A204.1 (cell line): ENCODE results near the gene RNU1-3.
"Not testable (repeated sequence)": the region's sequence is repeated elsewhere in the genome, so short reads cannot be mapped to it uniquely, and the experiment has no call there.

Experiments
- FAIRE-seq: peaks from 2 replicates; lab custom pipeline; 2012; peaks lifted over from hg19 to GRCh38; lab: Jason Lieb, UNC

RNU1-3 gene

GRCh38 chr1:16636551-16637195 lies 30.1 kb downstream of the RNU1-3 start:
- not testable (repeated sequence) for FAIRE-seq

DNA sequence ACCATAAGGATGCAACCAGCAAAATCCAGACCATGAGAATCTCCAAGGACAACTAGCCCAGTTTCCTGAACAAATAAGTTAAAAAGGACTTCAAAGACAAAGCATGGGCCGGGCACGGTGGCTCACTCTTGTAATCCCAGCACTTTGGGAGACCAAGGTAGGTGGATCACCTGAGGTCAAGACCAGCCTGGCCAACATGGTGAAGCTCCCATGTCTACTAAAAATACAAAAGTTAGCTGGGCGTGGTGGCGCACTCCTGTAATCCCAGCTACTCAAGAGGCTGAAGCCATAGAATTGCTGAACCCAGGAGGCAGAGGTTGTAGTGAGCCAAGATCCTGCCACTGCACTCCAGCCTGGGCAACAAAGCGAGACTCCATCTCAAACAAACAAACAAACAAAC lies 30.8 kb downstream of the RNU1-3 start:
- FAIRE-seq, result not testable (repeated sequence)

DNA sequence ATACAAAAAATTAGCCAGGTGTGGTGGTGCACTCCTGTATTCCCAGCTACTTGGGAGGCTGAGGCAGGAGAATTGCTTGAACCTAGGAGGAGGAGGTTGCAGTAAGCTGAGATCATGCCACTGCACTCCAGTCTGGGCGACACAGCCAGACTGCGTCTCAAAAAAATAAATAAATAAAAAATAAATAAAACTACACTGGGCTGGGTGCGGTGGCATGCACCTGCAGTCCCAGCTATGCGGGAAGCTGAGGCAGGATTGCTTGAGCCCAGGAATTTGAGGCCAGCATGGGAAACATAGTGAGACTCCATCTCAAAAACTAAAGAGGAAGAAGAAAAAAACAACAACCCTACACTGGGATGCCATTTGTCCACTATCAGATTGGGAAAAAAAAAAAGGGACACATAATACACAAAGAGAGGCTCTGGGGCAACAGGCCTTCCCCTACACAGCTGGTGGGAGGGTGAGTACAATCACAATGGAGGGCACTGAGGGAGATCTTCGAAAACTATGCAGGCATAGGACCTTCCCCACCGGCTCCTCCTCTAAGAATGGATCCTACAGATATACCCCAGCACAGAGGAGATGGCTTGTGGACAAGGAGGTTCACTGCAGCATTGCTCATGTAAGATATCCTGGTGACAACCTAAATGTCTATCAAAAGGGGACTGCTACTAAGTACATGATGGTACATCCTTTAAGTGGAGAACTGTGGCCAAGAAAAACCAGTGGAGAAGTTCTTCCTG lies 33.0 kb downstream of the RNU1-3 start:
- not testable (repeated sequence) for FAIRE-seq

DNA sequence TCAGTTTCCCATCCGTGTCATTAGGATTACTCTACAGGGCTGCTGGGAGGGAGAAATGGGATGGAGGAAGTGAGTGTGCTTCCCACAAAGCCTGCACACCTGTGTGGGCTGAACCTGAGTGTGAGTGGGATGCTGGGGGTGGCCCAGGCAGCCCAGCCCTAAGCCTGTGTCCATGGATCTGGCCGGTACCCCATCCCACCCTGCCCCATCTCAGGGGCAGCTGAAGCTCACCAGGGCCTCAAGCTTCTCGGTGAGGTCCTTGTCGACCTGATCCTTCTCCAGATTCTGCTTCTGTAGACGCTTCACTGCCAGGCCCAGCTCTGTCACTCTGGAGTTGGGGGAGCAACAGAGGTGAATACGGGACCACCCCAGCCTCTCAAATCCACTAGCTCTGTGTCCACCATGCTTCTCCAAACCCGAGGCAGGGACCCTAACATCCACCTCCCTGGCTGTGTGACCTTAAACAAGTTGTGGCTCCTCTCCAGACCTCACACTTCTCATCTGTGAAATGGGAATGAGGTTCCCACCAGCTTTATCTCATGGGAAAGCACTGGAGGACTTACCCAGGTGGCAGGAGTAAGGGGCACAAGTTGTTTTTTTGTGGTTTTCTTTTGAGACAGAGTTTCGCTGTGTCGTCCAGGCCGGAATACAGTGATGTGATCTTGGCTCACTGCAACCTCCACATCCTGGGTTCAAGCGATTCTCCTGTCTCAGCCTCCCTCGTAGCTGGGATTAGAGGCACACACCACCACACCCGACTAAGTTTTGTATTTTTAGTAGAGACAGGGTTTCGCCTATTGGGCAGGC lies 34.5 kb downstream of the RNU1-3 start:
- FAIRE-seq, result not testable (repeated sequence)

DNA sequence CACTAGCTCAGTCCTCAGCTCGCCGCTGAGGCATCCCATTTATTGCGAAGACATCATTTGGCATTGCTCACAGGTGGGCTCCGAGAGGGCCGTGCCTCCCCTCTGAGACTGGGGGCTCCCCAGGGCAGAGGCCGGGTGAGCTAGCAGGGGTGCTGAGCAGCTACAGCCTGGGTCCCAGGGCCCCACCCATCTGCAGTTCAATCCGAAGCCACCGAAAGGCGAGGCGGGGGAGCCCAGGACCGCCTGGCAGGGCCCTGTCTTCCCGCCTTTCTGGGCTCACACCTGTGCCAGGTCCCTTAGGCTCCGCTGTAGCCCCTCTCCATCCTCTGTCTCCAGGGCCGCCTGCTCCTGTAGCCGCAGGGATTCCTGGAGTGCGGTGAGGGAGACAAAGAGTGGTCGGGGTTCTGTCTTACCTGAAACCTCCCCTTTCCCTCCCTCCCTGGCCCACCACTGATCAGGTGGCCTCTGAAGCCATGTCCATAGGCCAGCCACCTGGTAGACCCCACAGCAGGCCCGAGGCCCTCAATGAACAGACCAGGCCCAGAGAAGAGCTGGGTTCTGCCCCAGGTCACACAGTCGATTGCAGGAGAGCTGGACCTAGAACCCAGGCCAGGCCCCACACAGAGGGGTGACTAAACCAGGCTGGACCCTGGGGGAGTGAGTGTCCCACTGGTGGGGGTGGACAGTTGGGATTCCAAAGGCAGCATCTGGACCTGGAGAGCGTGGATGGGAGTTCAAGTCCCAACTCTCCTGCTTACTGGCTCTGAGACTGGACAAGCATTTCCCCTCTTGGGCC lies 35.3 kb downstream of the RNU1-3 start:
- no peak for FAIRE-seq

GRCh38 chr1:16630661-16631247 lies 36.0 kb downstream of the RNU1-3 start:
- no peak for FAIRE-seq

GRCh38 chr1:16629916-16630530 lies 36.7 kb downstream of the RNU1-3 start:
- FAIRE-seq, result not testable (repeated sequence)

DNA sequence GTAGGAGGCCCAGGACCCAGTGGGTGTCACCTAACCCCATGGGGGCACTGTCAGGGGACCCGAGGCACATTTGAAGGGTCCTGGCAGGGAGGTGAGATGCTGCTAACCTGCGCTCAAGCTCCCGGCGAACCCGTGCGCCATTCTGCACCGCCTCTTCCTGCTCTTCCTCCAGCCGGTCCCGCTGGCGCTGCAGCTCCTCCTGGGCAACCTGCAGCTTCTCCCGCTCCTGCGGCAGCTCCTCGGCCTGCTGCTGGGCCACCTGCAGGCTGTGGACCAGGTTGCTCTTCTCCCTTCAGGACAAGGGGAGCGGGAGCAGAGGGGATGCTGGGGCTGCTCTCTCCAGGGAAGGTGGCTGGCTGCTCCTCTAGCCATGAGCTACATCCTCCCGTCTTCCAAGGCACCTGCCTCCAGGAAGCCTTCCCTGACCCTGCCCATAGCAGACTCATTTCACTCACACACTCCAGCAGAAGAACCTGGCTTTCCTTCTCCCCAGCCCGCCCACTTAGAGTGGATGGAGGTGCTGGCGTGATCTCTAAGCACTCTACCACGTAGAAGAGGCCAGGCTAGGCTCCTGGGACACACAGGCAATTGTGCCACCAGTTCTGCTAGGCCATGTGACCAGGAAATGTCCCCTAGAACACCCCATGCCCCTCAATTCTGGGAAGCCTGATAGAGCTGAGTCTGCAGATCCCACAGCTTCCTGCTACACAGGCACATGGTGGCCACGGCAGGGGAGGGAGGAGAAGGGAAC lies 38.2 kb downstream of the RNU1-3 start:
- FAIRE-seq, result no peak

GRCh38 chr1:16626409-16626983 lies 40.3 kb downstream of the RNU1-3 start:
- FAIRE-seq, result not testable (repeated sequence)

GRCh38 chr1:16625497-16626408 lies 41.0 kb downstream of the RNU1-3 start:
- no peak for FAIRE-seq

DNA sequence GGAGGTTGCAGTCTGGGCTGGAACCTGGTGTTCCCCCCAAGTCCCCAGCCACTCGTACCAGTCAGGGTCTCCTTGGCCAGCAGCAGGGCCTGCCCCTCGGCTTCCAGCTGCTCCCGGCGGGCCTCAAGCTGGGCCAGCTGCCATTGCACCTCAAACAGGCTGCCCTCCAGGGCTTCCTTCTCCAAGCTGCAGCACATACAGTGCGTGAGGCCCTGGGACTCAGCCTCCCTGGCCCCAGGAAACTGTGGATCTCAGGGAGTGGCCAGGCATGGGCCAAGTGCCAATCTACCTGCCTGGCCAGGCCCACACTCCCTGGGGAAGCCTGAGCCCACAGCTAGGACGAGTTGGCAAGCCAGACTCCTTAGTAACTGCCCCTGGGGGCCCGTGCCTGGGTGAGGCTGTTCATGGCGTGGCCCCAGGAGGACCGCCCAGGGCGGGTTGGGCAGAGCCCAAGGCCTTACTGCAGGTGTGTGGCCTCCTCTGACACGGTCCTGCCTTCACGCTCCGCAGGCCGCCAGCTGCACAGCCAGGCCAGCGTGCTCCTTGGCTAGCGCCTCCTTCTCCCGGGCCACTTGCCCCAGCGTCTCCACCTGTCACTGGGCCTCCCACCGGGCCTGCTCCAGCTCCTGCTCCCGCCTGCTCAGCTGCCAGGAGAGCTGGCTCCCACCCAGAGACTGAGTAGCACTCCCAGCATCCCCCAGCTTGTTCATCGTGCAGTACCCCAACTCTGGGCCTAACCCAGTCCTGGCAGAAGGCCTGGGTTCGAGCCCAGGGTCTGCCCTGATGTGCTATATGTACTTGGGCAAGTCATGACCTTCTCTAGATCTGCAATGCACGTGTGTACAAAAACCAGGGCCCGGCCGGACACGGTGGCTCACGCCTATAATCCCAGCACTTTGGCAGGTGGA lies 42.7 kb downstream of the RNU1-3 start:
- not testable (repeated sequence) for FAIRE-seq

GRCh38 chr1:16623337-16623736 lies 43.4 kb downstream of the RNU1-3 start:
- not testable (repeated sequence) for FAIRE-seq

DNA sequence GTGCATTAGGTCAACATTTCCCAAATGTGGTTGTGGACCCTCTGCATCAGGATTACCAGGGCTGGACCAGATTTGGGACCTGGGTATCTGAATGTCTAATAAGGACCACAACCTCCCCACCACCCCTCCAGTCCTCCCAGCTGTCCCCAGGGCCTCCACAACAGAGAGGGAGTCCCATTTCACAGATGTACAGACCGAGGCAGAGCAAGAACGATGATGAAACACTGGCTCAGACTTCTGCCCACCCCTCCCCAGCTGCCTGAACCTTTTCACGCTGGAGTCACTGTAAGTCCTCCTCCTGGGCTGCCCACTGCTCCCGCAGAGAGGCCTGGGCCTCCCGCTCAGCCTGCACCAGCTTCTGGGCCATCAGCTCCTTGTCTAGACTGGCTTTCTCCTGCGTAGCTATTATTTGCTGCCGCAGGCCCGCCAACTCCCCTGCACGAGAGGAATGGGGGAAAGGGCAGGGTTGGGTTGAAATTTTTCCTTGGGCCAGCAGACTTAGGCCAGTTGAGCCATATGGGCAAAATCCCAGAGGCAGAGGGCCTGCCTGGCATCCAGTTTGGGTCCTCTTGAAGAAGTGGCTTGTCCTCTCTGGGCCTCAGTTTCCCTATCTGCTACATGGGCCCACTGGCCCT lies 45.0 kb downstream of the RNU1-3 start:
- FAIRE-seq, result not testable (repeated sequence)

GRCh38 chr1:16621300-16621658 lies 45.5 kb downstream of the RNU1-3 start:
- FAIRE-seq, result no peak

DNA sequence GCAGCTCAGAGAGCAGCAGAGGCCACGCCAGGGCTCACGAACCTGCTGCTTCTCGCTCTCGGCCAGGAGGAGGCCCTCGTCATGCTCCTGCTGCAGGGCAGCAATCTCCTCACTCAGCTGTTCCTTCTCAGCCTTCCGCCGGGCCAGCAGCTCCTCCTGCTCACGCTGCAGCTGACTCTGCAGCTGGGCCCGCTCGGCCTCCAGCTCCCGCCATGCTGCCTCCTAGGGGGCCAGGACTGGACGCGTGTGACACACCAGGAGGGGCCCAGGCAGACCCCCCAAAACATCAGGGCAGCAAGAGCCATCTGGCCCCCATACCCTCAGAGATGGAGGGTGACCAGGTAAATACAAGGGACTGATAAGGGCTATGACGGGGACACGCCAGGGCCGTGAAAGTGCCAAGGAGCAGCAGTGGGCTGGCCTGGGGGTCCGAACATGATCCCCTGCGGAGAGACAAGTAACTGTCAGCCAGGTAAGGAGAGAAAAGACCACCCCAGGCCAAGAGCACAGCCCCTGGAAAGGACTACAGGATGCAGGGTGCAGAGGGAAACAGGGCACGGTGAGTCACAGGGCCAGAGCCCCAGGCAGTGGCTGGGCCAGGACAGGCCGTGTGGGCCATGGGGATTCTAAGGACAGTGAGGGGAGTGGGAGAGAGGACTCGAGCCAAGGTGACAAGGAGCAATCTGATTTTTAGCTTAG lies 46.8 kb downstream of the RNU1-3 start:
- FAIRE-seq, result not testable (repeated sequence)

- no peak for FAIRE-seq
These were observed 48.0 kb downstream of the RNU1-3 start for GRCh38 chr1:16618719-16619118.
